Measurements from ENCODE around the gene MLXIP.

MLXIP gene

GRCh38 chr12:122093098-122093883 is 14.7 kb downstream of the MLXIP start:
- TF ChIP-seq CTCF (IDR thresholded peaks at IDR 0.05; ENCODE audit: low read depth, low read length), result no peak
- H3K4me3 ChIP-seq (replicated peaks in 1 of 2; ENCODE audit: low read depth in 2 of 2, low read length in 2 of 2), result no peak overlapping the region
- DNase-seq (ENCODE audit: low read depth in 2 of 2), result no peak

- no peak for DNase-seq (ENCODE audit: low read depth in 2 of 2)
- TF ChIP-seq CTCF (IDR thresholded peaks at IDR 0.05; ENCODE audit: low read depth, low read length), result no peak
- H3K4me3 ChIP-seq (replicated peaks in 1 of 2; ENCODE audit: low read depth in 2 of 2, low read length in 2 of 2), result no peak overlapping the region
Observed at GRCh38 chr12:122094137-122094734, 15.7 kb downstream of the MLXIP start.

GRCh38 chr12:122094735-122095631 is 16.4 kb downstream of the MLXIP start:
- no peak for TF ChIP-seq CTCF (IDR thresholded peaks at IDR 0.05; ENCODE audit: low read depth, low read length)
- peak; percentile 54 to 74 for DNase-seq (ENCODE audit: low read depth in 2 of 2)
- H3K4me3 ChIP-seq (replicated peaks in 1 of 2; ENCODE audit: low read depth in 2 of 2, low read length in 2 of 2), result no peak overlapping the region

- no peak for TF ChIP-seq CTCF (IDR thresholded peaks at IDR 0.05; ENCODE audit: low read depth, low read length)
- H3K4me3 ChIP-seq (replicated peaks in 1 of 2; ENCODE audit: low read depth in 2 of 2, low read length in 2 of 2), result no peak overlapping the region
- no peak for DNase-seq (ENCODE audit: low read depth in 2 of 2)
Observed at GRCh38 chr12:122096014-122096413, 17.5 kb downstream of the MLXIP start.

- DNase-seq (ENCODE audit: low read depth in 2 of 2), result peak; percentile 76 to 89
- no peak overlapping the region for H3K4me3 ChIP-seq (replicated peaks in 1 of 2; ENCODE audit: low read depth in 2 of 2, low read length in 2 of 2)
- TF ChIP-seq CTCF (IDR thresholded peaks at IDR 0.05; ENCODE audit: low read depth, low read length), result no peak
Observed at GRCh38 chr12:122096591-122097149, 18.1 kb downstream of the MLXIP start.

GRCh38 chr12:122097584-122097926 is 19.0 kb downstream of the MLXIP start:
- TF ChIP-seq CTCF (IDR thresholded peaks at IDR 0.05; ENCODE audit: low read depth, low read length), result no peak
- no peak for DNase-seq (ENCODE audit: low read depth in 2 of 2)
- H3K4me3 ChIP-seq (replicated peaks in 1 of 2; ENCODE audit: low read depth in 2 of 2, low read length in 2 of 2), result no peak overlapping the region
